CD4-positive, alpha-beta memory T cell (primary cell): Measurements from ENCODE around the gene MRPL34. TPM values are rescaled to one million over a fixed set of nuclear protein-coding genes. Genes with fewer than 3 reads are reported as not detected.

Experiments
- CTCF ChIA-PET: fragments of 350-600 bp; sonication (Branson Sonifier 250); formaldehyde crosslinking; loops from one replicate; lab custom pipeline; 2021; ENCODE audit warnings: inconsistent platforms; ENCODE audit not compliant: partially characterized antibody; lab: Charles Lee
- POLR2A ChIA-PET: fragments of 350-600 bp; sonication (Branson Sonifier 250); formaldehyde crosslinking; loops from one replicate; lab custom pipeline; 2021; ENCODE audit not compliant: partially characterized antibody; lab: Charles Lee
- DNase-seq, 5 donors: peaks; one replicate each; pipeline versions ENCODE4 v3.0.0 to v3.0.0-alpha.2; 2020 to 2022; ENCODE audit warnings: mixed read lengths in 1 of 5
- H3K27ac ChIP-seq: one replicate; pipeline ENCODE4 v1.7.0; 2013; ENCODE audit warnings: low read depth, low read length
- H3K27me3 ChIP-seq: 2 replicates; pipeline ENCODE4 v1.7.0; 2013; ENCODE audit warnings: mild to moderate bottlenecking, low read length, moderate library complexity; ENCODE audit not compliant: insufficient read depth
- H3K36me3 ChIP-seq: 2 replicates; pipeline ENCODE4 v1.7.0; 2013; ENCODE audit warnings: mild to moderate bottlenecking, low read length, moderate library complexity; ENCODE audit not compliant: insufficient read depth
- H3K4me1 ChIP-seq: 2 replicates; pipeline ENCODE4 v1.7.0; 2013; ENCODE audit warnings: mild to moderate bottlenecking, low read length, moderate library complexity; ENCODE audit not compliant: insufficient read depth
- H3K4me3 ChIP-seq, 2 donors: one replicate each; pipeline ENCODE4 v1.7.0; 2013; ENCODE audit warnings: low read length in 2 of 2, mild to moderate bottlenecking in 1 of 2
- H3K9me3 ChIP-seq, 2 donors: one replicate each; pipeline ENCODE4 v1.7.0; 2013; ENCODE audit warnings: low read length in 2 of 2, control low read depth in 1 of 2; ENCODE audit not compliant: control insufficient read depth in 1 of 2
- H3K27ac Mint-ChIP-seq, 7 donors: one replicate each; pipeline ENCODE4 v1.8.0; 2020 to 2021; ENCODE audit warnings: mixed read lengths in 7 of 7, mild to moderate bottlenecking in 6 of 7, inconsistent platforms in 3 of 7, moderate library complexity in 3 of 7
- H3K27me3 Mint-ChIP-seq, 2 donors: one replicate each; pipeline ENCODE4 v1.8.0; 2020 to 2021; ENCODE audit warnings: mixed read lengths in 2 of 2
- H3K36me3 Mint-ChIP-seq, 2 donors: one replicate each; pipeline ENCODE4 v1.8.0; 2020 to 2021; ENCODE audit warnings: mixed read lengths in 2 of 2, inconsistent platforms in 1 of 2, mild to moderate bottlenecking in 1 of 2
- H3K4me1 Mint-ChIP-seq, 4 donors: one replicate each; pipeline ENCODE4 v1.8.0; 2020 to 2021; ENCODE audit warnings: mixed read lengths in 4 of 4, mild to moderate bottlenecking in 1 of 4
- H3K4me3 Mint-ChIP-seq, 8 donors: one replicate each; pipeline ENCODE4 v1.8.0; 2020 to 2021; ENCODE audit warnings: mixed read lengths in 8 of 8, mild to moderate bottlenecking in 7 of 8, moderate library complexity in 6 of 8, inconsistent platforms in 3 of 8
- H3K9me3 Mint-ChIP-seq, 8 donors: one replicate each; pipeline ENCODE4 v1.8.0; 2020 to 2021; ENCODE audit warnings: mixed read lengths in 8 of 8, mild to moderate bottlenecking in 5 of 8, inconsistent platforms in 3 of 8, moderate library complexity in 1 of 8
- intact Hi-C: fragments of 100-400 bp; cut with micrococcal nuclease; formaldehyde crosslinking; loops from one replicate; pipeline ENCODE4 v1.15.1; 2023
- polyA plus RNA-seq, 2 donors: library from polyadenylated mRNA; unstranded; fragments of 300-500 nt; fragmentation: Illumina TruSeq; gene quantifications; one replicate each; pipeline ENCODE4 v1.2.3, GENCODE V29; 2021
- total RNA-seq, 2 experiments: library from RNA; stranded (reverse); gene quantifications; one replicate each; pipeline ENCODE4 v1.2.3, GENCODE V29; 2021

Gene MRPL34
- total and polyA plus RNA-seq, 4 experiments from 2014 or later: 69.4 to 250 (median 153) TPM

DNA sequence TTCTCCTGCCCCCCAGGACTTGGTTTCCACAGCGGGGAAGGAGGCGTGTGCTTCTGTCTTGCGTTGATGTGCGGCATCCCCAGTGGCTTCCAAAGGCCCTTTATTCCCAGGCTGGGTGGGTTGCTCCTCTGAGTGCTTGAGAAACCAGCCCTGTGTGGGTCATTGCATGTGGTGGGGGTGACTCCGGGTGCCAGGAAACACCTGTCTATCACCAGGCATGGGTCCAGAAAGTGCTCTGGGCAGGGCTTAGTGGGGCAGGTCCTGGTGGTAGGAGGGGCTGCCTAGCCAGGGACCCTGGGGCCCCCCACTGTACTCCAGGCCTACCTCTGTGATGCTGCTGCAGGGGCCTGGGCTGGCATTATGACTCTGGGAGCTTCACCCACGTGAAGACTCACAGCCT is 13.3 kb downstream of the MRPL34 start:
- peaks cover 3% of the 10 kb centered on the region for H3K4me1 ChIP-seq
- no peaks in the 10 kb centered on the region for H3K27me3 Mint-ChIP-seq
- ChIA-PET CTCF (no interaction called here), POLR2A (interaction anchor here (0.8 kb wide), 1 partner anchor 10 kb away, joined by 3 read pairs; no protein-coding TSS in a partner anchor)
- no peak overlapping the region for H3K4me3 Mint-ChIP-seq
- H3K27me3 ChIP-seq: no peaks in the 10 kb centered on the region
- no peaks in the 10 kb centered on the region for H3K9me3 Mint-ChIP-seq
- H3K27ac Mint-ChIP-seq: no peak overlapping the region
- peaks cover 0 to 17% (median 4%) of the 10 kb centered on the region in 4 donors for H3K4me1 Mint-ChIP-seq
- H3K27ac ChIP-seq: no peak overlapping the region
- peaks cover 33% of the 10 kb centered on the region for H3K36me3 ChIP-seq
- H3K9me3 ChIP-seq: no peaks in the 10 kb centered on the region
- intact Hi-C loops: no loop called here
- no peak for DNase-seq
- H3K4me3 ChIP-seq: no peak overlapping the region
- H3K36me3 Mint-ChIP-seq: peaks cover 17 to 31% of the 10 kb centered on the region in 2 donors

DNA sequence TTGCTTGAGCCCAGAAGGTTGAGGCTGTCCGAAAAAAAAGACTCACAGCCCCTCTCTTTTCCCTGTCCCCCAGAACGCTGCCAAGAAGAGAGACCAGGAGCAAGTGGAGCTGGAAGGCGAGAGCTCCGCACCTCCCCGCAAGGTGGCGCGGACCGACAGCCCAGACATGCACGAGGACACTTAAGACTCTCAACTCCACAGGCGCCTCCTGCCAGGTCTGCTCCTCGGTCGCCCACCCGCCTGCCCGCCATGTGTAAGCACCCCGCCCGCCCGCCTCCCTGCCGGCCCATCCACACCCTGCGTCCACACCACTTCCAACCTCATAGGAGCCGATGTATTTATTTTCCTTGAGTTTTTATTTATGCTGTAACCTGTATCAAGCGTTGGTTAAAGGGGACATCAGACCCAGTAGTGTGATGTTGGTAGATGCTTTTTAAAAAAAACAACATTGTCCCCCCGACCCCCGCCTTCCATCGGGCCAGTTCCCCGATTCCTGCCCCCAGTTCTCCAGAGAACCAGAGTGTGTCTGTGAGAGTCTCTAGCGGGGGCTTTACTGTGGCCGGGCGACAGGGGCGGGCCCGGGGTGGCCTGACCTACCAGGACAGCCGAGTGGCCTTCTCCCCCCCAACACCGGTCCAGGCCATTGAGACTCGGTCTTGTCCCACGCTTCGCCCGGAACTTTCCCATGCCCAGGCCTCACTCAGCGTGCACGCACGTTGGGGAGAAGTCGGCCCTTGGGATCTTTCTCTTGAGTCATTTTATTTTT is 14.0 kb downstream of the MRPL34 start:
- Histone ChIP-seq H3K4me3 (no peak overlapping the region), H3K9me3 (no peaks in the 10 kb centered on the region), H3K27me3 (no peaks in the 10 kb centered on the region), H3K36me3 (peaks cover 26% of the 10 kb centered on the region), H3K27ac (no peak overlapping the region), H3K4me1 (peaks cover 3% of the 10 kb centered on the region)
- POLR2A ChIA-PET: no interaction called here
- CTCF ChIA-PET: no interaction called here
- Mint-ChIP-seq H3K36me3 (peaks cover 17 to 30% of the 10 kb centered on the region in 2 donors), H3K27ac (no peak overlapping the region), H3K27me3 (no peaks in the 10 kb centered on the region), H3K9me3 (no peaks in the 10 kb centered on the region), H3K4me3 (no peak overlapping the region), H3K4me1 (peaks cover 0 to 17% (median 4%) of the 10 kb centered on the region in 4 donors)
- DNase-seq: no peak
- intact Hi-C loops: no loop called here

DNA sequence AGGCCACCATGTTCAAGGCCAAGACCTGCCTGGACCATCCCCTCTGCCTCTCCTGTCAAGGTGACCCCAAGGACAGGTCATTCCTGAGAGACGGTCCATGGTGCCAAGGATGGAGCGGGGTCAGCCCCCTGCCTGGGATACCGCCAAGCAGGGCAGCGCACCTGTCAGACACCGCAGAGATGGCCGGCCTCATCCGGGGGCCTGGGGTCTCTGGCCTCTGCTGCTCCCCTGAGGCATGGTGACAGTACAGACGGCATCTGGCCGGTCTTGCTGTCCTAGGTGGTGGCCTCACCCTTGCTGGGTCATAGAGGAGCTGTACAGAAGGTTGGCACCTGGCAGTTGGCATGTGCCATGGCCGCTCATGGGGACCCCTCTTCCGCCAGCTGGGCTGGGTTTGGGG is 14.8 kb downstream of the MRPL34 start:
- peaks cover 17 to 28% of the 10 kb centered on the region in 2 donors for H3K36me3 Mint-ChIP-seq
- Histone ChIP-seq H3K27me3 (no peaks in the 10 kb centered on the region), H3K36me3 (peaks cover 22% of the 10 kb centered on the region), H3K9me3 (no peaks in the 10 kb centered on the region), H3K27ac (no peak overlapping the region), H3K4me1 (peaks cover 3% of the 10 kb centered on the region), H3K4me3 (no peak overlapping the region)
- no peak for DNase-seq
- H3K27me3 Mint-ChIP-seq: no peaks in the 10 kb centered on the region
- peaks cover 0 to 17% (median 4%) of the 10 kb centered on the region in 4 donors for H3K4me1 Mint-ChIP-seq
- CTCF ChIA-PET: no interaction called here
- intact Hi-C loops: no loop called here
- no peaks in the 10 kb centered on the region for H3K9me3 Mint-ChIP-seq
- POLR2A ChIA-PET: no interaction called here
- H3K4me3 Mint-ChIP-seq: no peak overlapping the region
- H3K27ac Mint-ChIP-seq: no peak overlapping the region

DNA sequence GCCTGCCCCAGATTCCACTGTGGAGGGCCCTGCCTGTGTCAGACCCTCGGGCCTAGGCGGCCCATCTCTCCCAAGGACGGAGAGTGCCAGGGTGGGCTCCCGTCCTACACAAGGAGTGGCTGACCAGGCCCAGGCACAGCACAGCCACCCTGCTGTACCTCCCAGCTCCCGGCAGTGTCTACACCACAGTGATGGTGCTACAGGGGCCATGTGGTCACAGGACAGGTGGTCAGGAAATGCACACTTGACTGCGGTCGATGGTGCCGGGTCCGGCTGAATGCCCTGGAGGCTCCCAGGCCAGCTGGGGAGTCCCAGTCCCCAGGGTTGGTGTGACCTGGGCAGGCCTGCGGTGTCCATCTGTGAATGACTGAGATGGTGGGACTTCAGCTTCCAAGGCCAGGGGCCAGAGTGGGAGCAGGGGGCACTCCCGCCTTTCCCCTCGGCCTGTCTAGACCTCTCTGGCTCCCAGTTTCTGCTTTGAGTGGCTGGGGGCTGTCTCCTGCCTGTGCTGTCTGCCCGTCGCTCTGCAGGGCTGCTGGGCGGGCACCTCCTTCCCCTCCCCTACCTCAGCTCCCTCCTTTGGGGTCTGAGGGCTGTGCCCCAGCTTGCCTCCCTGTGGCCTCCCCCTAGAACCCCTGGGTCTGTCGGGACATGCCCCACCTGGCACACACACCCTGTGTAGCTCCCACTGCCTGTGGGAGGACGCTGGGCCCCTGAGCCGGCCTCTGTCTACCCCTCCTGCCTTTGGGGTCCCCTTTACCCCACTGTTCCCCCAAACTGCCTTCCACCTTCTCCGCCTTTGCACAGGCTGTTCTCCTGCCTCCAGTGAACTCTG is 16.2 kb downstream of the MRPL34 start:
- Mint-ChIP-seq H3K4me3 (no peak overlapping the region), H3K36me3 (peaks cover 9 to 19% of the 10 kb centered on the region in 2 donors), H3K4me1 (peaks cover 0 to 10% (median 4%) of the 10 kb centered on the region in 4 donors), H3K9me3 (no peaks in the 10 kb centered on the region), H3K27me3 (no peaks in the 10 kb centered on the region), H3K27ac (peak overlapping the region in 2 of 7 donors; percentile 53 to 74)
- Histone ChIP-seq H3K4me3 (no peak overlapping the region), H3K9me3 (no peaks in the 10 kb centered on the region), H3K27me3 (no peaks in the 10 kb centered on the region), H3K4me1 (peaks cover 3% of the 10 kb centered on the region), H3K27ac (no peak overlapping the region), H3K36me3 (peaks cover 16% of the 10 kb centered on the region)
- ChIA-PET POLR2A (interaction anchor here (1.4 to 2.0 kb wide), 3 partner anchors 11 to 13 kb away, joined by 4 to 9 read pairs (median 8); partner anchors contain the start of genes ANO8 and DDA1), CTCF (interaction anchor here (1.3 kb wide), 1 partner anchor 17 kb away, joined by 6 read pairs; the partner anchor contains the start of gene MRPL34)
- no peak for DNase-seq
- intact Hi-C loops: no loop called here

DNA sequence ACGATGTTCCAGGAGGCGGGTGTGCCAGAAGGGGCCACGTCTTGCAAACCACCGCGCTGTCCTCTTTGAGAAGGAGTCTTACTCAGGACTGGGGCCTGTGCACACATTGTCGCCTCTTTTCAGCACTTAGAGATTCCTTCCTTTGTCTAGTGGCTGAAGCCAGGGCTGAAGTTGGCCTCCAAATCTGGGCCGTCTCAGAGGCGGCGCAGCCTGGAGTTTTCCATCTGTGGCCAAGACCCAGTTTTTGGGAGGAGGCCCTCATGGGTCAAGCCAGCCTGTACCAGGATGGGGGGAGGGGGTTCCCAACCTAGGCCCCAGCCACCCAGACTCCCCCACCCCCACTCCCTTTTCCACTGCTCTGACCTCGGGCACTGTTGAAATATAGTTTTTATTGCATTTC is 17.2 kb downstream of the MRPL34 start:
- Histone ChIP-seq H3K4me3 (no peak overlapping the region), H3K27ac (no peak overlapping the region), H3K36me3 (peaks cover 16% of the 10 kb centered on the region), H3K4me1 (peaks cover 3% of the 10 kb centered on the region), H3K27me3 (no peaks in the 10 kb centered on the region), H3K9me3 (no peaks in the 10 kb centered on the region)
- intact Hi-C loops: no loop called here
- H3K27ac Mint-ChIP-seq: peak overlapping the region in 3 of 7 donors; percentile 41 to 74 (median 63)
- DNase-seq: no peak
- peaks cover 0 to 10% (median 4%) of the 10 kb centered on the region in 4 donors for H3K4me1 Mint-ChIP-seq
- H3K4me3 Mint-ChIP-seq: peak overlapping the region in 2 of 8 donors; percentile 18 to 32
- H3K36me3 Mint-ChIP-seq: peaks cover 9 to 17% of the 10 kb centered on the region in 2 donors
- POLR2A ChIA-PET: interaction anchor here (1.4 to 3.7 kb wide), 3 partner anchors 12 to 14 kb away, joined by 4 to 10 read pairs (median 9); partner anchors contain the start of genes ANO8 and DDA1
- H3K27me3 Mint-ChIP-seq: no peaks in the 10 kb centered on the region
- no peaks in the 10 kb centered on the region for H3K9me3 Mint-ChIP-seq
- CTCF ChIA-PET: no interaction called here

DNA sequence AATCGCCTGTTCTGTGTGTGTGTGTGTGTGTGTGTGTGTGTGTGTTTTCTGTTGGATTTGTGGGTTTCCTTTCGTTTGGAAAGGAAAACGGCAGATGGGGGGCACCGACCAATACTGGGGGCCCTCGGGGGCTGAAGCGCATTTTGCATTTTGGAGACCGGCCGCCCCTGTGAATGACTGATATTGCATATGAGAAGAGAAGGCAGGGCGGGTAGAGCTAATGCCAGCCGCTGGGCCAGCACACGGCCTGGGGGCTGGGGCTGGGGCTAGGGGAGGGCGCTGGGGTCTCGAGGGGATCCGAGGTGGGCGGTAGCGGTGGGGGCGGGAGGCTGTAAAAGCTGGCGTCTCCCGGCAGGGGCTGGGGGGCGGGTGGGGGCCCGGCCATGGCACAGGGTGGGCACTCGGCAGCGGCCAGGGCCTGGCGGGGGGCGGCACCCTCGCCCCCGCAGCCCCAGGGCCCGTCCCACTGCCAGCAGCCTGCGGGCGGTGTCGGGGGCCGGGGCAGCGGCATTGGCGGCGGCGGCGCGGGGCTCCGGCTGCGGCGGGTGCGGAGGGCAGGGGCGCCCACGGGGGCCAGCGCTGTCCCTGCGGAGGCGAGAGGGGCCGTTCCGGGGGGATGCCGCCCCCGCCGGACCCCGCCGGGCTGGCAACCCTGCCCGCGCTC is 17.8 kb downstream of the MRPL34 start:
- no peak overlapping the region for H3K27ac ChIP-seq
- POLR2A ChIA-PET: interaction anchor here (1.3 to 3.7 kb wide), 4 partner anchors 10 to 14 kb away, joined by 3 to 10 read pairs (median 4); partner anchors contain the start of genes ANO8 and DDA1
- H3K9me3 ChIP-seq: no peaks in the 10 kb centered on the region
- CTCF ChIA-PET: interaction anchor here (0.7 kb wide), 1 partner anchor 12 kb away, joined by 3 read pairs; no protein-coding TSS in a partner anchor
- H3K36me3 ChIP-seq: peaks cover 16% of the 10 kb centered on the region
- Mint-ChIP-seq H3K9me3 (no peaks in the 10 kb centered on the region), H3K36me3 (peaks cover 9 to 17% of the 10 kb centered on the region in 2 donors), H3K4me3 (peak overlapping the region in 5 of 8 donors; percentile 18 to 44 (median 26)), H3K27ac (no peak overlapping the region), H3K27me3 (no peaks in the 10 kb centered on the region), H3K4me1 (peaks cover 0 to 10% (median 4%) of the 10 kb centered on the region in 4 donors)
- intact Hi-C loops: no loop called here
- H3K27me3 ChIP-seq: no peaks in the 10 kb centered on the region
- DNase-seq: no peak
- peaks cover 3% of the 10 kb centered on the region for H3K4me1 ChIP-seq
- H3K4me3 ChIP-seq: no peak overlapping the region
